OCI-LY3 (cell line): ENCODE measurements around the gene CCNI.

ENCODE experiments used
- CTCF ChIP-seq: fragments of 200-600, 300-600 bp; sonication (generic); IDR thresholded peaks from 2 replicates; pipeline ENCODE4 v1.5.1; 2014; ENCODE audit warnings: antibody characterized with exemption, low read length, low read depth
- EZH2phosphoT487 ChIP-seq: fragments of 200-600 bp; shearing (Covaris generic); IDR thresholded peaks from 2 replicates; pipeline ENCODE4 v1.6.1; 2018; ENCODE audit warnings: antibody characterized with exemption, mixed run types, low read depth

GRCh38 chr4:77021614-77022089 is 54.1 kb downstream of the CCNI start:
- TF ChIP-seq CTCF, result no peak
- no peak for TF ChIP-seq EZH2phosphoT487
